Measurements from ENCODE around the gene IQGAP3. TPM values are rescaled to one million over a fixed set of nuclear protein-coding genes. Genes with fewer than 3 reads are reported as not detected.

The IQGAP3 gene
- total RNA-seq, 4 donors from 2014 or later = 1.7 to 9.4 (median 2.9) TPM

- H3K4me3 ChIP-seq = no peak overlapping the region
- peaks cover 0 to 60% (median 33%) of the 10 kb centered on the region in 4 donors for H3K36me3 ChIP-seq
- no peak for DNase-seq
- no peaks in the 10 kb centered on the region for H3K27me3 ChIP-seq
- 60 to 72% methylated on average over 2 to 8 of the region's 8 CpGs for WGBS, 2 donors (ENCODE audit: low coverage in 1 of 2)
- peaks cover 34 to 56% (median 41%) of the 10 kb centered on the region in 4 donors for H3K4me1 ChIP-seq
- intact Hi-C loops (cut with DNase I; ENCODE audit: low total_unique reads) (no loop called here), in situ Hi-C loops (cut with MboI; ENCODE audit: low pct_ligation_motif_present in 1 of 4, low pct_unique_long_range_greater_than_20kb in 1 of 4, low sequenced_read_pairs in 3 of 4) (loop anchor here in 1 of 4 donors (10.0 kb wide), 1 partner anchor 128 kb away; the partner anchor contains the start of gene GPATCH4)
- no peaks in the 10 kb centered on the region for H3K9me3 ChIP-seq
- H3K27ac ChIP-seq = peak overlapping the region; percentile 73 to 93 (median 85)
- TF ChIP-seq CTCF (IDR thresholded peaks at IDR 0.05) (no peak), POLR2A (IDR thresholded peaks at IDR 0.05) (no peak), EP300 (IDR thresholded peaks at IDR 0.05; ENCODE audit: low read depth) (no peak), POLR2AphosphoS5 (IDR thresholded peaks at IDR 0.05) (no peak)
These were observed 95.7 kb downstream of the IQGAP3 start for GRCh38 chr1:156476501-156477298.

DNA sequence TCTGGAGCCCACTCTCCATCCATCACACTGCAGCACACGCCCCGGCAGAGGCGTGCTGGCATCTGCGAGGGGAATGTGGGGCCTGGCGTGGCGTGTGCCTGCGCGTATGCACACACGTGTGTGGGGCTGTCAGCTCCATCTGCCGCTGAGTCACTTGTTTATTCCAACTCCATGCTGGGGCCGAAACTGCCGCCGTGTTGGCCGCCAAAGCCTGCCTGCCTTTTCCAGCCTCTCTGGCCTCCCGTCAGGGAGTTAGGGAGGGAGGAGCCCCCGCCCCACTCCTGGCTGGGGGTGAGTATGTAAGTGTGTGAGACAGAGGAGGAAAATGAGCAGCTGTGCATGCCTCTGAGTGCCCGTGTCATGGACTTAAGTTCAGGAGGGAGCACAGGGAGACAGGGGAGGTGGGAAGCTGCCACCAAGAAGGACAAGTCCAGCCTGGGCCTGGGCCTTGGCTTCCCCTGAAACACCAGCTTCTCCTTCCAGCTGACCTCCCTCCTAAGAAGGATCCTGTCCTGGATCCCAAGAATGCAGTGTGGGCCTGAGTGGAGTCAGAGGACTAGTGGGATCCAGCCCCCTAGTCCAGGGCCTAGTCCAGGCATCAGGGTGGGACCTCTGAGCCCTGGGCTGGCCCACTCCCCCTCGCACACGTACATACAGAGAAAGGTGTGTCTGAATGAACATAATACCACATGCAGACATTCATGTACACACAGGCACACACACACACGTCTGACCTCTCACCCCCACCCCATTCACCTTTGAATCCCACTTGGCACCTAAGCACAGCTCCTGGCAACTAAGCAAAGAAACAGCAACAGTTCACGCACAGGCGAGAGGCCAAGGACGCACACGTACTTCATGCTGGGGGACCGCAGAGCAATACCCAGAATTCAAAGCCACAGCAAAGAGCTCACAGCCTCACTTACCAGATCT lies 96.5 kb downstream of the IQGAP3 start:
- intact Hi-C loops (cut with DNase I; ENCODE audit: low total_unique reads) = no loop called here
- peaks cover 40 to 59% (median 43%) of the 10 kb centered on the region in 4 donors for H3K4me1 ChIP-seq

More for the DNA sequence above, 96.5 kb downstream of the IQGAP3 start:
- DNase-seq = peak; percentile 81
- in situ Hi-C loops (cut with MboI; ENCODE audit: low pct_ligation_motif_present in 1 of 4, low pct_unique_long_range_greater_than_20kb in 1 of 4, low sequenced_read_pairs in 3 of 4) = loop anchor here in 1 of 4 donors (10.0 kb wide), 1 partner anchor 129 kb away; the partner anchor contains the start of gene GPATCH4
- 75% methylated on average over 25 of the region's 25 CpGs; no CpG with 5 or more reads in 1 of the 2 donors for WGBS, 2 donors (ENCODE audit: low coverage in 1 of 2)
- Histone ChIP-seq H3K36me3 (peaks cover 0 to 54% (median 25%) of the 10 kb centered on the region in 4 donors), H3K27me3 (no peaks in the 10 kb centered on the region), H3K4me3 (no peak overlapping the region), H3K9me3 (no peaks in the 10 kb centered on the region), H3K27ac (peak overlapping the region; percentile 73 to 93 (median 85))
- TF ChIP-seq POLR2A (IDR thresholded peaks at IDR 0.05) (no peak), POLR2AphosphoS5 (IDR thresholded peaks at IDR 0.05) (peak; percentile 85 to 89 (median 87)), CTCF (IDR thresholded peaks at IDR 0.05) (no peak), EP300 (IDR thresholded peaks at IDR 0.05; ENCODE audit: low read depth) (peak; percentile 82)

Small RNA genes lying within 50 kb of the gene (small RNA-seq; reads per million reads assigned to genes)
- gene RF00019 = 0 reads per million in 4 donors

Other genes with a start within 250 kb of the IQGAP3 start
- gene CCT3, start 234.3 kb downstream of the IQGAP3 start, total RNA-seq = 100 to 1,000 TPM in 2 of 4 donors, 10 to 100 TPM in 2; 55.1 to 145 (median 90.7) TPM
- not detected for gene TSACC, start 234.0 kb downstream of the IQGAP3 start, total RNA-seq
- gene RHBG, start 203.4 kb downstream of the IQGAP3 start, total RNA-seq = not detected
- 100 to 1,000 TPM in 1 of 4 donors, 10 to 100 TPM in 3; 26.1 to 200 (median 85.7) TPM for gene MEF2D, start 71.8 kb downstream of the IQGAP3 start, total RNA-seq
- not detected for gene TTC24, start 7.2 kb upstream of the IQGAP3 start, total RNA-seq
- 100 to 1,000 TPM in 1 of 4 donors, 10 to 100 TPM in 3; 25.1 to 104 (median 77.5) TPM for gene NAXE, start 19.2 kb upstream of the IQGAP3 start, total RNA-seq
- 100 to 1,000 TPM in 1 of 4 donors, 10 to 100 TPM in 3; 12.4 to 113 (median 28.9) TPM for gene GPATCH4, start 28.9 kb upstream of the IQGAP3 start, total RNA-seq
- 1 to 10 TPM in 1 of 4 donors, under 1 TPM in 1, not detected in 2; 0.55 to 1.9 TPM for gene HAPLN2, start 46.9 kb upstream of the IQGAP3 start, total RNA-seq
- gene BCAN, start 69.6 kb upstream of the IQGAP3 start, total RNA-seq = under 1 TPM in 2 of 4 donors, not detected in 2; 0.55 to 0.95 TPM
- 10 to 100 TPM in 1 of 4 donors, 1 to 10 TPM in 3; 3.3 to 15.5 (median 5.5) TPM for gene NES, start 104.8 kb upstream of the IQGAP3 start, total RNA-seq
- 1 to 10 TPM in 1 of 4 donors, under 1 TPM in 1, not detected in 2; 0.79 to 1.9 TPM for gene CRABP2, start 133.0 kb upstream of the IQGAP3 start, total RNA-seq
- gene METTL25B, start 155.9 kb upstream of the IQGAP3 start, total RNA-seq = 10 to 100 TPM; 37.4 to 40.8 (median 39.0) TPM
- gene ISG20L2, start 156.2 kb upstream of the IQGAP3 start, total RNA-seq = 10 to 100 TPM; 25.8 to 61.7 (median 33.1) TPM
- 10 to 100 TPM in 3 of 4 donors, 1 to 10 TPM in 1; 6.8 to 44.9 (median 37.1) TPM for gene MRPL24, start 168.5 kb upstream of the IQGAP3 start, total RNA-seq
- 100 to 1,000 TPM; 150 to 204 (median 179) TPM for gene HDGF, start 179.1 kb upstream of the IQGAP3 start, total RNA-seq
- gene PRCC, start 195.0 kb upstream of the IQGAP3 start, total RNA-seq = 10 to 100 TPM; 15.1 to 69.9 (median 39.4) TPM
- 1 to 10 TPM in 3 of 4 donors, not detected in 1; 1.9 to 5.9 (median 3.4) TPM for gene SH2D2A, start 244.3 kb upstream of the IQGAP3 start, total RNA-seq

Data from transverse colon (tissue), 4 donors.